Esophagus squamous epithelium (tissue), 5 donors: ENCODE data around the gene TMSB15C. TPM values are rescaled to one million over a fixed set of nuclear protein-coding genes. Genes with fewer than 3 reads are reported as not detected.
"Not testable (repeated sequence)": the region's sequence is repeated elsewhere in the genome, so short reads cannot be mapped to it uniquely, and the experiment has no call there.

ENCODE experiments used
- DNase-seq: peaks from one replicate; lab custom pipeline; 2025; lab: John Stamatoyannopoulos, UW
- H3K27ac ChIP-seq, 4 donors: fragments of 200-600 bp; sonication (generic); one replicate each; pipeline ENCODE4 v1.5.1; 2016 to 2019; ENCODE audit warnings: mild to moderate bottlenecking in 1 of 4
- H3K27me3 ChIP-seq, 4 donors: fragments of 200-600 bp; sonication (generic); 1 replicate in 3 of 4; 2 replicates in 1 of 4; pipeline versions ENCODE4 v1.5.1 to v1.6.0; 2017 to 2021; ENCODE audit warnings: antibody characterized with exemption in 1 of 4
- H3K36me3 ChIP-seq, 3 donors: fragments of 200-600 bp; sonication (generic); one replicate each; pipeline ENCODE4 v1.5.1; 2016 to 2019
- H3K4me1 ChIP-seq, 3 donors: fragments of 200-600 bp; sonication (generic); one replicate each; pipeline ENCODE4 v1.5.1; 2017 to 2019
- H3K4me3 ChIP-seq, 4 donors: fragments of 200-600 bp; sonication (generic); 1 replicate in 3 of 4; 2 replicates in 1 of 4; pipeline ENCODE4 v1.5.1; 2016 to 2019; ENCODE audit warnings: mild to moderate bottlenecking in 2 of 4, moderate library complexity in 1 of 4
- H3K9me3 ChIP-seq, 3 donors: fragments of 200-600 bp; sonication (generic); one replicate each; pipeline ENCODE4 v1.5.1; 2016 to 2019
- CTCF ChIP-seq, 6 experiments: fragments of 450-650 bp in 4 of 6; fragments of 200-600 bp in 2 of 6; sonication (generic) in 2 of 6; IDR thresholded peaks; one replicate each; pipeline ENCODE4 v1.5.1; 2016 to 2019; ENCODE audit warnings: antibody characterized with exemption in 6 of 6, mild to moderate bottlenecking in 4 of 6, moderate library complexity in 4 of 6
- POLR2A ChIP-seq, 4 donors: fragments of 450-650 bp; IDR thresholded peaks; one replicate each; pipeline ENCODE4 v1.6.1; 2017; ENCODE audit warnings: antibody characterized with exemption in 4 of 4, mild to moderate bottlenecking in 4 of 4, moderate library complexity in 3 of 4
- WGBS, 2 donors: methylation state at CpG; one replicate each; pipeline ENCODE4 v1.1.5; 2018; 5-methylcytosine and 5-hydroxymethylcytosine counted together
- intact Hi-C: fragments of 100-400 bp; cut with DNase I; formaldehyde crosslinking; loops from one replicate; pipeline ENCODE4 v1.15.0; 2022
- total RNA-seq, 4 donors: library from RNA; depleted of rRNA; stranded (reverse); fragments of >200 nt; gene quantifications; one replicate each; pipeline ENCODE4 v1.1.0, GENCODE V29; 2016
- donor health status: DM: yes; HTN: yes; CAD: no.

The TMSB15C gene
- total RNA-seq, 4 donors from 2014 or later, result 0.35 to 1.7 (median 0.63) TPM

- H3K9me3 ChIP-seq, result no peaks in the 10 kb centered on the region
- no peaks in the 10 kb centered on the region for H3K4me1 ChIP-seq
- no peak overlapping the region for H3K4me3 ChIP-seq
- no peaks in the 10 kb centered on the region for H3K36me3 ChIP-seq
- DNase-seq, result no peak
- intact Hi-C loops, result no loop called here
- no peaks in the 10 kb centered on the region for H3K27me3 ChIP-seq
- no peak overlapping the region for H3K27ac ChIP-seq
- WGBS, 2 donors, result no CpG with 5 or more reads among the region's 5 CpGs
- TF ChIP-seq POLR2A (IDR thresholded peaks at IDR 0.05) (no peak), CTCF (IDR thresholded peaks at IDR 0.05) (no peak)
Observed at GRCh38 chrX:104084534-104085277, 8.7 kb upstream of the TMSB15C start.

- intact Hi-C loops, result no loop called here
- H3K4me1 ChIP-seq, result no peaks in the 10 kb centered on the region
- no peaks in the 10 kb centered on the region for H3K27me3 ChIP-seq
- no peaks in the 10 kb centered on the region for H3K36me3 ChIP-seq
- DNase-seq, result no peak
- TF ChIP-seq CTCF (IDR thresholded peaks at IDR 0.05), result no peak
- TF ChIP-seq POLR2A (IDR thresholded peaks at IDR 0.05), result no peak
- WGBS, 2 donors, result 40% methylated on average over 1 of the region's 4 CpGs; no CpG with 5 or more reads in 1 of the 2 donors
- H3K9me3 ChIP-seq, result no peaks in the 10 kb centered on the region
- H3K4me3 ChIP-seq, result no peak overlapping the region
- no peak overlapping the region for H3K27ac ChIP-seq
Observed at GRCh38 chrX:104084063-104084462, 8.0 kb upstream of the TMSB15C start.

- H3K36me3 ChIP-seq, H3K9me3 ChIP-seq, H3K27ac ChIP-seq, H3K4me1 ChIP-seq, H3K4me3 ChIP-seq, H3K27me3 ChIP-seq, DNase-seq, intact Hi-C loops: not testable (repeated sequence)
- no CpG with 5 or more reads among the region's 6 CpGs for WGBS, 2 donors
Observed at GRCh38 chrX:104077854-104078253, 1.8 kb upstream of the TMSB15C start.

- WGBS, 2 donors, result no CpG with 5 or more reads among the region's 18 CpGs
- H3K36me3 ChIP-seq, DNase-seq, H3K9me3 ChIP-seq, H3K4me3 ChIP-seq, H3K4me1 ChIP-seq, H3K27ac ChIP-seq, intact Hi-C loops, H3K27me3 ChIP-seq: not testable (repeated sequence)
Observed at GRCh38 chrX:104062636-104063035, 13.4 kb downstream of the TMSB15C start.

GRCh38 chrX:104054956-104055355, 21.1 kb downstream of the TMSB15C start:
- intact Hi-C loops, DNase-seq, H3K36me3 ChIP-seq, H3K27ac ChIP-seq, H3K4me3 ChIP-seq, H3K4me1 ChIP-seq, H3K9me3 ChIP-seq, H3K27me3 ChIP-seq: not testable (repeated sequence)
- WGBS, 2 donors, result no CpG with 5 or more reads among the region's 13 CpGs

GRCh38 chrX:104047171-104047570, 28.9 kb downstream of the TMSB15C start:
- Histone ChIP-seq H3K27me3 (peaks cover 0 to 2% (median 0%) of the 10 kb centered on the region in 4 donors), H3K4me3 (no peak overlapping the region), H3K4me1 (no peaks in the 10 kb centered on the region), H3K36me3 (no peaks in the 10 kb centered on the region), H3K27ac (no peak overlapping the region), H3K9me3 (no peaks in the 10 kb centered on the region)
- no peak for DNase-seq
- 82% methylated on average over 13 of the region's 13 CpGs; no CpG with 5 or more reads in 1 of the 2 donors for WGBS, 2 donors
- intact Hi-C loops, result no loop called here
- no peak for TF ChIP-seq POLR2A (IDR thresholded peaks at IDR 0.05)
- no peak for TF ChIP-seq CTCF (IDR thresholded peaks at IDR 0.05)
